ENCODE data around the gene PBX3.

- TF ChIP-seq, protein P1, sequence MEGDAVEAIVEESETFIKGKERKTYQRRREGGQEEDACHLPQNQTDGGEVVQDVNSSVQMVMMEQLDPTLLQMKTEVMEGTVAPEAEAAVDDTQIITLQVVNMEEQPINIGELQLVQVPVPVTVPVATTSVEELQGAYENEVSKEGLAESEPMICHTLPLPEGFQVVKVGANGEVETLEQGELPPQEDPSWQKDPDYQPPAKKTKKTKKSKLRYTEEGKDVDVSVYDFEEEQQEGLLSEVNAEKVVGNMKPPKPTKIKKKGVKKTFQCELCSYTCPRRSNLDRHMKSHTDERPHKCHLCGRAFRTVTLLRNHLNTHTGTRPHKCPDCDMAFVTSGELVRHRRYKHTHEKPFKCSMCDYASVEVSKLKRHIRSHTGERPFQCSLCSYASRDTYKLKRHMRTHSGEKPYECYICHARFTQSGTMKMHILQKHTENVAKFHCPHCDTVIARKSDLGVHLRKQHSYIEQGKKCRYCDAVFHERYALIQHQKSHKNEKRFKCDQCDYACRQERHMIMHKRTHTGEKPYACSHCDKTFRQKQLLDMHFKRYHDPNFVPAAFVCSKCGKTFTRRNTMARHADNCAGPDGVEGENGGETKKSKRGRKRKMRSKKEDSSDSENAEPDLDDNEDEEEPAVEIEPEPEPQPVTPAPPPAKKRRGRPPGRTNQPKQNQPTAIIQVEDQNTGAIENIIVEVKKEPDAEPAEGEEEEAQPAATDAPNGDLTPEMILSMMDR (IDR thresholded peaks at IDR 0.05), result no peak
- TF ChIP-seq POLR2A (IDR thresholded peaks at IDR 0.05), result no peak
Observed at GRCh38 chr9:125884218-125884595, 137.0 kb downstream of the PBX3 start.

All from lower leg skin (tissue), 3 donors.